ENCODE measurements around the gene SLC35A3.
"Not testable (repeated sequence)": the region's sequence is repeated elsewhere in the genome, so short reads cannot be mapped to it uniquely, and the experiment has no call there.

The SLC35A3 gene

DNA sequence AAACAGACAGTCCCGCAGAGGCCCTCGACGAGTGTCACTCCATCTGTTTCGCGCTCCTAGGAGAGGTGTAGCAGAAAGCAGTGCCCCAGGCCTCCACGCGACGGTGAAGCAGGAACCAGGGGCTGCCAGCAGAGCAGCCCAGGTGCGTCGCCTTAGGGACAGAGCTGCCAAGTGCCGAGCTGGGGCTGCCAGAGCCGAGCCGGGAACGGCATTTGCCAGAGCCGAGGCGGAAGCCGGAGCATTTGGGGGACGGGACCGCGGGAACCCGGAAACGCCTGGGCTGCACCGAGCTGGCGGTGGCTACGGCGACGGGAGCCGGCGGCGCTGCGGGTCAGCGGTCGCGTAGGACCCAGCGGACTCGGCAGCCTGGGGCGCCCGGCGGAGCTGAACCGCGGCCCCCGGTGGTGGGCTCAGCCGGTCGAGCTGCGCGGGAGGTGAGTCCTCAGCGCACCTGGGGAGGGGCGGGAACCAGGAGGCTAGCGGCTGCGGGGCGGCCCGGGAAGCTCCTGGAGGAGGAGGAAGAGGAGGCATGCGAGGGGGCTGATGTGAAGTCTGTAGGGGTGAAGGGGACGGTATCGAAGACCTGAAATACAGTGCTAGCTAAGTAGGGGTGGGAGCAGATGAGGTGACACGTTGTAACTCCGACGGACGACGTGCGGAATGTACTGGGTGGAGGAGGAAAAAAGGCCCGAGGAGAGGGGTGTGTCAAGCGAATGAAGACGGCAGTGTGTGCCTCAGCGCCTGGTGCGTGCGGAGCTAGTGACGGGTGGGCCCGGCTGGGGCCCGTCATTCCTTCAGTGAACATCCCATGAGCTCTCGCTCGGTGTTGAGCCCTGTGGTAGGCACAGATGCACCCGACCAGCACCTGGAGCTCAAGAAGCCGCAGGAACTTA is at the start of gene SLC35A3:
Gene SLC35A3, plus strand, starts transcription at position 268 of the 893 bp plus-strand sequence. CDS start 23,559 bp downstream, outside the sequence.
- in situ Hi-C loops (cut with MboI; ENCODE audit: low sequenced_read_pairs): no loop called here

- in situ Hi-C loops (cut with MboI; ENCODE audit: low sequenced_read_pairs): no loop called here
These were observed 35.0 kb upstream of the SLC35A3 start for GRCh38 chr1:99934801-99935200.

GRCh38 chr1:99935534-99935933 is 34.3 kb upstream of the SLC35A3 start:
- in situ Hi-C loops (cut with MboI; ENCODE audit: low sequenced_read_pairs): no loop called here

DNA sequence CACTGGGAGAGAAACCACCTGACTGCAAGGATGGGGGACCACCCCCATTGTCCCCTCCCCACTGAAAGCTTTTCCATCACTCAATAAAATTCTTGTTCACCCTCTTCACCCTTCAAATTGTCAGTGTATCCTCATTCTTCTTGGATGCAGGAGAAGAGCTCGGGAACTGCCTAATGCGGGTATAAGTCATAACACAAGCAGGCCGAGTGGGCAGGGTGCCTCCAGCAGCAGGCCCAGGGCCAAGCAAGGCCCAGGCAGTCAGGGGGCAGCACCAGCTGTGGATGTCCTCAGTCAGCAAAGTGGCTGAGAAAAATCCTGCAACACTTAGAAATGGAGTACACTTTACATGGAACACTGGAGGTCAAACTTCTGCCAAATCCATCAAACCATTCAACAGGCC is 33.7 kb upstream of the SLC35A3 start:
- in situ Hi-C loops (cut with MboI; ENCODE audit: low sequenced_read_pairs): no loop called here

- in situ Hi-C loops (cut with MboI; ENCODE audit: low sequenced_read_pairs): no loop called here
These were observed 27.1 kb upstream of the SLC35A3 start for GRCh38 chr1:99942723-99943122.

GRCh38 chr1:99943223-99943794 is 26.5 kb upstream of the SLC35A3 start:
- in situ Hi-C loops (cut with MboI; ENCODE audit: low sequenced_read_pairs): no loop called here

DNA sequence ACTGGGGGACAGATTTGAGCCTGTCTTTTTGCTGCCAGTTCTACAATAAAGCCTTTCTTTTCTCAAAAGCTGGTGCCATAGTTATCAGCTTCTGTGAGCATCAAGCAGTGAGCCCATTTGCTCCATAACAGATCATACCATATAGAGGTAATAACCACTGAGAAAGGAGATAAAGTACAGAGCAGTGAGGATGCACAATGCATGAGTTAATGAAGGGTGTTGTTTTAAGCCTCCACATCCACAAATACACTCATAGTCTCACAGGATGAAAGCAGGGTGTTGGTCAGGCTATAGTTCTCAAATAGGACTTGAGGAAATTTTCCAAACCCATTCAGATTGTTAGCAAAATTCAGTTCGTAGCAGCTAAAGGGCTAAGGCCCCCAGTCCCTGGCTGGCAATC is 25.6 kb upstream of the SLC35A3 start:
- in situ Hi-C loops (cut with MboI; ENCODE audit: low sequenced_read_pairs): no loop called here

DNA sequence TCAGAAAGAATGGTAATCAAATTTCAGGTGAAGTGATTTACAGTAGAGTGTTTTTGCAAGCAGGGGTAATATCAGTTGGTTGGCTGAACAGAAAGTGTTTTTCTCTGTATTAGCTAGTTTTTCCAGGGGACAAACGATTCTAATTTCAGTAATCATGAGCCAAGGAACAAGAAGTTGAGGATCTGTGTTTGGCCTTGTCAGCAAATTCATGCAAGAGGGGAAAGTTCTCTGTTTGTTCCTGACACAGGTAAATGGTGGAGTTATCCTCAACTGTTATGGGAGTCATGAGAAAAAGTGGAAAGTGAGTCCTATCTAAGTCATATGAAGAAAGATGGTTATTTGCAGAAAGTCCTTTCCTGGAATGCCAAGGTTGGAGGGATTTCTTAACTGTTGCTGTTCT is 24.6 kb upstream of the SLC35A3 start:
- in situ Hi-C loops (cut with MboI; ENCODE audit: low sequenced_read_pairs): no loop called here

GRCh38 chr1:99950486-99950885 is 19.3 kb upstream of the SLC35A3 start:
- in situ Hi-C loops (cut with MboI; ENCODE audit: low sequenced_read_pairs): no loop called here

GRCh38 chr1:99952522-99952921 is 17.3 kb upstream of the SLC35A3 start:
- in situ Hi-C loops (cut with MboI; ENCODE audit: low sequenced_read_pairs): no loop called here

DNA sequence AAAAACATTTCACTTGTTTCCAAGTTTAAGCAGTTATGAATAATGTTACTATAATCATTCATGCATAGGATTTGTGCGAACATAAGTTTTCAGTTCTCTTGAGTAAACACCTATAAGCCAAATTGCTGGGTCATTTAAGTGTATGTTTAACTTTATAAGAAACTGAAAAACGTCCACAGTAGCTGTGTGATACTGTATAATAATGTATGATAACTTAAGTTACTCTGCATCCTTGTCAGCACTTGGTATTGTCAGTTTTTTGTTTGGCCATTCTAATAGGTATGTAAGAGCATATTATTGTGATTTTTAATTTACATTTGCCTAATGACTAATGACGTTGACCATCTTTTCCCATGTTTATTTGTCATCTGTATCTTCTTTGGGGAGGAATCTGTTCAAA is 14.4 kb upstream of the SLC35A3 start:
- in situ Hi-C loops (cut with MboI; ENCODE audit: low sequenced_read_pairs): no loop called here

- in situ Hi-C loops (cut with MboI; ENCODE audit: low sequenced_read_pairs): no loop called here
These were observed 13.0 kb upstream of the SLC35A3 start for GRCh38 chr1:99956755-99957154.

DNA sequence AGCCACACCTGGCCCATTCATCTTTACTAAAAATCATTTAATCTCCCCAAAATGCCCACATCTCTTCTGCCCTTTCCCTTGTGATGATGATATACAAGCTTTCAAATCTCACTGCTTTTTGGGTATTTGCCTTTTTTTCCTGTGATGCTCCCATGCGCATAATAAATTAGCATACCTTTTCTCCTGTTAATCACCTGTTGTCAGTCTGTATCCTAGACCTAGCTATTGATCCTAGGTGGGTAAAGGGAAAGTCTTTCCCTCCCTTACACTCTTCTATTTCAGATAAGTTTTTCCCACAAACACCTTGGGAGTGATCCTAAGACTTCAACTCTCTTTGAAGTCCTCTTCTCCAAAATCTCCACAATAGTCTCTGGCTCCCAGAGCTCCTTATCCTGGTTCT is 12.0 kb upstream of the SLC35A3 start:
- in situ Hi-C loops (cut with MboI; ENCODE audit: low sequenced_read_pairs): no loop called here

- in situ Hi-C loops (cut with MboI; ENCODE audit: low sequenced_read_pairs): not testable (repeated sequence)
These were observed 10.5 kb upstream of the SLC35A3 start for GRCh38 chr1:99959189-99959705.

- in situ Hi-C loops (cut with MboI; ENCODE audit: low sequenced_read_pairs): not testable (repeated sequence)
These were observed 9.5 kb upstream of the SLC35A3 start for GRCh38 chr1:99960260-99960659.

GRCh38 chr1:99963041-99963795 is 6.6 kb upstream of the SLC35A3 start:
- in situ Hi-C loops (cut with MboI; ENCODE audit: low sequenced_read_pairs): no loop called here

GRCh38 chr1:99964806-99965205 is 5.0 kb upstream of the SLC35A3 start:
- in situ Hi-C loops (cut with MboI; ENCODE audit: low sequenced_read_pairs): no loop called here

- in situ Hi-C loops (cut with MboI; ENCODE audit: low sequenced_read_pairs): no loop called here
These were observed 4.0 kb upstream of the SLC35A3 start for GRCh38 chr1:99965646-99966375.

GRCh38 chr1:99968214-99968613 is 1.6 kb upstream of the SLC35A3 start:
- in situ Hi-C loops (cut with MboI; ENCODE audit: low sequenced_read_pairs): no loop called here

- in situ Hi-C loops (cut with MboI; ENCODE audit: low sequenced_read_pairs): no loop called here
These were observed 502 bp upstream of the SLC35A3 start for GRCh38 chr1:99969260-99969728.

All from HL-60/S4 treated with phorbol 12-myristate 13-acetate at 8.2 ng/mL for 4 days and 3 days (cell line).